GM20000 (cell line): ENCODE data around the gene TBC1D16.

Source experiments
- DNase-seq: peaks from one replicate; pipeline ENCODE4 v3.0.0; 2012; ENCODE audit warnings: low spot score
- CTCF ChIP-seq: IDR thresholded peaks from 2 replicates; pipeline ENCODE4 v1.5.1; 2012; ENCODE audit warnings: mild to moderate bottlenecking, control low read depth; ENCODE audit errors: extremely low read depth, missing control alignments

The TBC1D16 gene

GRCh38 chr17:79920751-79921410 is 114.8 kb downstream of the TBC1D16 start:
- no peak for TF ChIP-seq CTCF
- DNase-seq: no peak

GRCh38 chr17:79919862-79920720 is 115.6 kb downstream of the TBC1D16 start:
- TF ChIP-seq CTCF: no peak

GRCh38 chr17:79919164-79919585 is 116.5 kb downstream of the TBC1D16 start:
- no peak for DNase-seq
- no peak for TF ChIP-seq CTCF

More at GRCh38 chr17:79919862-79920720, 115.6 kb downstream of the TBC1D16 start:
- no peak for DNase-seq

- no peak for DNase-seq
- TF ChIP-seq CTCF: no peak
These were observed 117.0 kb downstream of the TBC1D16 start for GRCh38 chr17:79918581-79919163.

- DNase-seq: no peak
- no peak for TF ChIP-seq CTCF
These were observed 117.7 kb downstream of the TBC1D16 start for GRCh38 chr17:79917902-79918484.

GRCh38 chr17:79916991-79917901 is 118.4 kb downstream of the TBC1D16 start:
- no peak for DNase-seq
- TF ChIP-seq CTCF: no peak
